WERI-Rb-1 (cell line): ENCODE results near the gene DYRK1B.
"Not testable (repeated sequence)": the region's sequence is repeated elsewhere in the genome, so short reads cannot be mapped to it uniquely, and the experiment has no call there.

ENCODE experiments used
- DNase-seq: peaks from one replicate; pipeline ENCODE4 v3.0.0-alpha.2; 2020
- H3K27ac ChIP-seq: fragments of 250-450 bp; sonication (Bioruptor Pico); 2 replicates; pipeline ENCODE4 v1.5.1; 2020; ENCODE audit warnings: mild to moderate bottlenecking, moderate library complexity
- H3K27me3 ChIP-seq: fragments of 250-450 bp; sonication (Bioruptor Pico); 2 replicates; pipeline ENCODE4 v1.5.1; 2021; ENCODE audit warnings: mild to moderate bottlenecking, low read depth, moderate library complexity; ENCODE audit not compliant: insufficient read depth, severe bottlenecking
- H3K36me3 ChIP-seq: fragments of 250-450 bp; sonication (Bioruptor Pico); 2 replicates; pipeline ENCODE4 v1.5.1; 2020; ENCODE audit warnings: mild to moderate bottlenecking, moderate library complexity
- H3K4me3 ChIP-seq: 2 replicates; pipeline ENCODE4 v1.5.1; 2011; ENCODE audit warnings: low read depth, mild to moderate bottlenecking, control low read depth, low read length
- H3K9me3 ChIP-seq: fragments of 250-450 bp; sonication (Bioruptor Pico); 2 replicates; pipeline ENCODE4 v1.5.1; 2021; ENCODE audit warnings: mild to moderate bottlenecking, moderate library complexity; ENCODE audit not compliant: severe bottlenecking
- CTCF ChIP-seq: IDR thresholded peaks from 2 replicates; pipeline ENCODE4 v1.5.1; 2011; ENCODE audit warnings: low read depth, mild to moderate bottlenecking, control low read depth, inconsistent platforms, low read length

Gene DYRK1B

GRCh38 chr19:39813264-39813993 is 20.5 kb downstream of the DYRK1B start:
- Histone ChIP-seq H3K36me3 (peaks cover 3% of the 10 kb centered on the region; the same call in 1 of the 2 replicates), H3K27me3 (no peaks in the 10 kb centered on the region), H3K4me3 (no peak overlapping the region), H3K27ac (no peak overlapping the region), H3K9me3 (no peaks in the 10 kb centered on the region)
- TF ChIP-seq CTCF = no peak
- DNase-seq = no peak

GRCh38 chr19:39811064-39811463 is 22.9 kb downstream of the DYRK1B start:
- no peak for DNase-seq
- Histone ChIP-seq H3K9me3 (no peaks in the 10 kb centered on the region), H3K27ac (no peak overlapping the region), H3K36me3 (no peaks in the 10 kb centered on the region), H3K4me3 (no peak overlapping the region), H3K27me3 (no peaks in the 10 kb centered on the region)
- no peak for TF ChIP-seq CTCF

- no peak for DNase-seq
- Histone ChIP-seq H3K36me3 (no peaks in the 10 kb centered on the region), H3K9me3 (no peaks in the 10 kb centered on the region), H3K4me3 (no peak overlapping the region), H3K27me3 (no peaks in the 10 kb centered on the region), H3K27ac (no peak overlapping the region)
- TF ChIP-seq CTCF = no peak
Observed at GRCh38 chr19:39810424-39810823, 23.5 kb downstream of the DYRK1B start.

GRCh38 chr19:39809368-39809767 is 24.6 kb downstream of the DYRK1B start:
- H3K4me3 ChIP-seq = no peak overlapping the region
- no peak for TF ChIP-seq CTCF
- no peak for DNase-seq
- no peak overlapping the region for H3K27ac ChIP-seq
- no peaks in the 10 kb centered on the region for H3K36me3 ChIP-seq
- no peaks in the 10 kb centered on the region for H3K27me3 ChIP-seq
- no peaks in the 10 kb centered on the region for H3K9me3 ChIP-seq

- H3K27me3 ChIP-seq, H3K27ac ChIP-seq, H3K36me3 ChIP-seq, DNase-seq, H3K9me3 ChIP-seq, H3K4me3 ChIP-seq: not testable (repeated sequence)
Observed at GRCh38 chr19:39808688-39809087, 25.3 kb downstream of the DYRK1B start.

- Histone ChIP-seq H3K27me3 (no peaks in the 10 kb centered on the region), H3K27ac (no peak overlapping the region), H3K36me3 (no peaks in the 10 kb centered on the region), H3K9me3 (no peaks in the 10 kb centered on the region), H3K4me3 (no peak overlapping the region)
- TF ChIP-seq CTCF = no peak
- DNase-seq = no peak
Observed at GRCh38 chr19:39807846-39808364, 26.1 kb downstream of the DYRK1B start.
